Kidney epithelial cell (primary cell): Measurements from ENCODE around the gene RDH12. TPM values are rescaled to one million over a fixed set of nuclear protein-coding genes. Genes with fewer than 3 reads are reported as not detected.
A peak's percentile ranks its signal among the peaks of the same experiment; 100 is the strongest.

Source experiments
- DNase-seq: peaks from one replicate; pipeline ENCODE4 v3.0.0-alpha.2; 2010; ENCODE audit warnings: low read depth
- H3K27me3 ChIP-seq: 2 replicates; pipeline ENCODE4 v1.6.0; 2011; ENCODE audit warnings: low read length; ENCODE audit not compliant: control insufficient read depth, insufficient read depth
- H3K36me3 ChIP-seq: 2 replicates; pipeline ENCODE4 v1.5.1; 2011; ENCODE audit warnings: low read length; ENCODE audit not compliant: control insufficient read depth, insufficient read depth
- H3K4me3 ChIP-seq: 2 replicates; pipeline ENCODE4 v1.5.1; 2011; ENCODE audit warnings: low read depth, mild to moderate bottlenecking, control low read depth, low read length
- CTCF ChIP-seq: IDR thresholded peaks from 2 replicates; pipeline ENCODE4 v1.5.1; 2011; ENCODE audit warnings: mild to moderate bottlenecking, moderate library complexity, low read length, control low read depth, inconsistent platforms; ENCODE audit not compliant: insufficient read depth, poor library complexity, severe bottlenecking
- total RNA-seq: library from RNA; depleted of rRNA; stranded (reverse); fragments of >200 nt; gene quantifications from 2 replicates; pipeline ENCODE4 v1.2.3, GENCODE V29; 2015

The RDH12 gene
- total RNA-seq, 1 donor from 2014 or later: not detected

- no peaks in the 10 kb centered on the region for H3K27me3 ChIP-seq
- TF ChIP-seq CTCF: no peak
- no peak overlapping the region for H3K4me3 ChIP-seq
- no peak for DNase-seq
- H3K36me3 ChIP-seq: no peaks in the 10 kb centered on the region
Measured at GRCh38 chr14:67668559-67668958, 33.1 kb upstream of the RDH12 start.

GRCh38 chr14:67673451-67673850 is 28.2 kb upstream of the RDH12 start:
- TF ChIP-seq CTCF: no peak
- Histone ChIP-seq H3K36me3 (no peaks in the 10 kb centered on the region), H3K4me3 (peak overlapping the region; percentile 85), H3K27me3 (no peaks in the 10 kb centered on the region)
- DNase-seq: no peak

GRCh38 chr14:67674139-67674479 is 27.6 kb upstream of the RDH12 start:
- Histone ChIP-seq H3K27me3 (no peaks in the 10 kb centered on the region), H3K36me3 (no peaks in the 10 kb centered on the region), H3K4me3 (peak overlapping the region; percentile 85)
- TF ChIP-seq CTCF: peak; percentile 38
- no peak for DNase-seq

GRCh38 chr14:67674480-67675218 is 27.0 kb upstream of the RDH12 start, which contains the start of gene VTI1B:
Gene VTI1B, minus strand, starts transcription at chr14:67674632. Its CDS starts 143 bp downstream, at chr14:67674489.
- TF ChIP-seq CTCF: peak; percentile 34
- H3K4me3 ChIP-seq: peak within 1 kb of the TSS; percentile 85
- H3K36me3 ChIP-seq: no peaks in the 10 kb centered on the region
- DNase-seq: no peak
- no peaks in the 10 kb centered on the region for H3K27me3 ChIP-seq

GRCh38 chr14:67675219-67675582 is 26.5 kb upstream of the RDH12 start:
- Histone ChIP-seq H3K27me3 (no peaks in the 10 kb centered on the region), H3K4me3 (peak overlapping the region; percentile 85), H3K36me3 (no peaks in the 10 kb centered on the region)
- DNase-seq: no peak
- TF ChIP-seq CTCF: no peak

GRCh38 chr14:67679006-67679405 is 22.7 kb upstream of the RDH12 start:
- DNase-seq: no peak
- no peak overlapping the region for H3K4me3 ChIP-seq
- H3K36me3 ChIP-seq: no peaks in the 10 kb centered on the region
- no peak for TF ChIP-seq CTCF
- H3K27me3 ChIP-seq: no peaks in the 10 kb centered on the region
